SK-N-SH treated with all-trans-retinoic acid at 6 μM for 48 hours (cell line): ENCODE results near the gene RTN4RL2.

ENCODE experiments used
- ATAC-seq: fragments of 200-7000 bp; cut with Tn5 transposase; 3 replicates; pipeline ENCODE4 v1.9.1; 2020; ENCODE audit warnings: mild to moderate bottlenecking, moderate library complexity
- ARNTL ChIP-seq: fragments of 450-650 bp; formaldehyde crosslinking; IDR thresholded peaks from 2 replicates; pipeline ENCODE4 v1.5.0; 2020; ENCODE audit warnings: low read depth, mild to moderate bottlenecking, moderate library complexity, borderline replicate concordance
- CREB5 ChIP-seq: fragments of 250-450 bp; sonication (Bioruptor Pico); IDR thresholded peaks from 2 replicates; pipeline ENCODE4 v1.5.1; 2020; ENCODE audit warnings: low read depth, mild to moderate bottlenecking, moderate library complexity
- ESRRG ChIP-seq: fragments of 250-450 bp; sonication (Bioruptor Pico); IDR thresholded peaks from 2 replicates; pipeline ENCODE4 v1.6.1; 2021; ENCODE audit warnings: mild to moderate bottlenecking
- OSR1 ChIP-seq: fragments of 250-450 bp; sonication (Bioruptor Pico); IDR thresholded peaks from 2 replicates; pipeline ENCODE4 v1.8.0; 2022; ENCODE audit warnings: moderate library complexity, mild to moderate bottlenecking, inconsistent platforms
- SNAI2 ChIP-seq: fragments of 250-450 bp; sonication (Bioruptor Pico); IDR thresholded peaks from 2 replicates; pipeline ENCODE4 v1.5.0; 2020; ENCODE audit warnings: mild to moderate bottlenecking, moderate library complexity
- TCF4 ChIP-seq: fragments of 250-450 bp; sonication (Bioruptor Pico); IDR thresholded peaks from 2 replicates; pipeline ENCODE4 v1.8.0; 2021; ENCODE audit warnings: mild to moderate bottlenecking, moderate library complexity, borderline replicate concordance
- TSHZ2 ChIP-seq: fragments of 250-450 bp; sonication (Bioruptor Pico); IDR thresholded peaks from 2 replicates; pipeline ENCODE4 v1.5.0; 2020; ENCODE audit warnings: mild to moderate bottlenecking, moderate library complexity
- ZNF565 ChIP-seq: fragments of 450-650 bp; formaldehyde crosslinking; conservative IDR thresholded peaks from 2 replicates; pipeline ENCODE4 v1.5.0; 2020; ENCODE audit warnings: low read depth, mild to moderate bottlenecking, moderate library complexity

Gene RTN4RL2

GRCh38 chr11:57521116-57521515 lies 60.8 kb downstream of the RTN4RL2 start (continued):
- TF ChIP-seq TSHZ2 (no peak), ARNTL (CRISPR knock-in tag) (no peak), ZNF565 (CRISPR knock-in tag) (no peak), OSR1 (no peak), ESRRG (no peak), SNAI2 (no peak)

GRCh38 chr11:57523419-57523818 lies 63.1 kb downstream of the RTN4RL2 start:
- ATAC-seq: no peak
- TF ChIP-seq TCF4 (CRISPR knock-in tag) (no peak), CREB5 (CRISPR knock-in tag) (no peak), TSHZ2 (no peak)
